PC-3 (cell line): Measurements from ENCODE around the gene CRB3.

Source experiments
- CTCF ChIP-seq: fragments of 300-600 bp; sonication (generic); conservative IDR thresholded peaks from 2 replicates; pipeline ENCODE4 v1.5.1; 2017; ENCODE audit warnings: antibody characterized with exemption, low read depth, mild to moderate bottlenecking, low read length
- EZH2 ChIP-seq: fragments of 300-600 bp; sonication (generic); IDR thresholded peaks from one replicate; pipeline ENCODE4 v1.6.1; 2017; ENCODE audit warnings: antibody characterized with exemption, mild to moderate bottlenecking, low read length; ENCODE audit not compliant: unreplicated experiment
- EZH2phosphoT487 ChIP-seq: fragments of 300-600 bp; sonication (generic); IDR thresholded peaks from 2 replicates; pipeline ENCODE4 v1.6.1; 2018; ENCODE audit warnings: mild to moderate bottlenecking, antibody characterized with exemption, low read length, borderline replicate concordance

GRCh38 chr19:6514089-6514488 is 50.0 kb downstream of the CRB3 start:
- TF ChIP-seq CTCF (no peak), EZH2 (no peak), EZH2phosphoT487 (no peak)
